Natural killer cell (primary cell): ENCODE data around the gene RSPH6A. TPM values are rescaled to one million over a fixed set of nuclear protein-coding genes. Genes with fewer than 3 reads are reported as not detected.

Experiments
- ATAC-seq, 3 donors: fragments of 150-1000 bp in 2 of 3; fragments of 200-7000 bp in 1 of 3; cut with Tn5 transposase; 1 replicate in 1 of 3; 2 replicates in 2 of 3; pipeline ENCODE4 v1.10.0; 2021; ENCODE audit warnings: mild to moderate bottlenecking in 2 of 3, moderate library complexity in 2 of 3
- DNase-seq, 2 donors: peaks; one replicate each; pipeline versions ENCODE4 v3.0.0 to v3.0.0-alpha.2; 2013 to 2021; ENCODE audit warnings: mixed read lengths in 1 of 2
- H3K27ac ChIP-seq: one replicate; pipeline ENCODE4 v1.5.1; 2013; ENCODE audit warnings: mild to moderate bottlenecking, low read length
- H3K27me3 ChIP-seq: one replicate; pipeline ENCODE4 v1.6.1; 2013; ENCODE audit warnings: low read length; ENCODE audit not compliant: control insufficient read depth, insufficient read depth
- H3K36me3 ChIP-seq: one replicate; pipeline ENCODE4 v1.6.1; 2013; ENCODE audit warnings: low read length; ENCODE audit not compliant: control insufficient read depth, insufficient read depth
- H3K4me1 ChIP-seq: one replicate; pipeline ENCODE4 v1.6.1; 2013; ENCODE audit warnings: low read length; ENCODE audit not compliant: control insufficient read depth, insufficient read depth
- H3K4me3 ChIP-seq: one replicate; pipeline ENCODE4 v1.5.1; 2013; ENCODE audit warnings: low read length
- H3K9me3 ChIP-seq: one replicate; pipeline ENCODE4 v1.6.1; 2013; ENCODE audit warnings: low read length; ENCODE audit not compliant: control insufficient read depth, insufficient read depth
- H3K27ac Mint-ChIP-seq, 2 donors: one replicate each; pipeline ENCODE4 v1.8.0; 2022; ENCODE audit warnings: mild to moderate bottlenecking in 2 of 2, mixed read lengths in 2 of 2, moderate library complexity in 1 of 2
- H3K27me3 Mint-ChIP-seq, 2 donors: one replicate each; pipeline ENCODE4 v1.8.0; 2022; ENCODE audit warnings: low read depth in 2 of 2, mixed read lengths in 2 of 2
- H3K36me3 Mint-ChIP-seq: one replicate; pipeline ENCODE4 v1.8.0; 2022; ENCODE audit warnings: mixed read lengths
- H3K4me1 Mint-ChIP-seq, 2 donors: one replicate each; pipeline ENCODE4 v1.8.0; 2022; ENCODE audit warnings: mixed read lengths in 2 of 2
- H3K4me3 Mint-ChIP-seq: one replicate; pipeline ENCODE4 v1.8.0; 2022; ENCODE audit warnings: mild to moderate bottlenecking, moderate library complexity, mixed read lengths
- H3K9me3 Mint-ChIP-seq, 2 donors: one replicate each; pipeline ENCODE4 v1.8.0; 2022; ENCODE audit warnings: mixed read lengths in 2 of 2
- CTCF ChIP-seq: fragments of 200-600 bp; IDR thresholded peaks from one replicate; pipeline ENCODE4 v1.8.0; 2022; ENCODE audit warnings: antibody characterized with exemption
- WGBS: methylation state at CpG from one replicate; pipeline ENCODE4 v1.1.7; 2013; ENCODE audit warnings: missing lambda C conversion rate; ENCODE audit not compliant: insufficient coverage; 5-methylcytosine and 5-hydroxymethylcytosine counted together
- intact Hi-C: fragments of 100-400 bp; cut with micrococcal nuclease; formaldehyde crosslinking; loops from one replicate; pipeline ENCODE4 v1.14.2; 2022
- total RNA-seq, 4 donors: library from RNA; stranded (reverse); fragments of 120-200 nt in 1 of 4; gene quantifications; one replicate each; pipeline versions ENCODE4 v1.2.3 to v1.2.4, GENCODE V29; 2013 to 2022

Gene RSPH6A
- total RNA-seq, 3 donors from 2014 or later (not counting 1 experiment from before 2014, with no cell fraction given) = 0.18 to 0.63 (median 0.31) TPM

- peaks cover 0 to 11% of the 10 kb centered on the region in 2 donors for H3K4me1 Mint-ChIP-seq
- no peaks in the 10 kb centered on the region for H3K27me3 Mint-ChIP-seq
- H3K4me3 Mint-ChIP-seq = no peak overlapping the region
- peaks cover 9% of the 10 kb centered on the region for H3K36me3 Mint-ChIP-seq
- Histone ChIP-seq H3K36me3 (peaks cover 56% of the 10 kb centered on the region), H3K27ac (no peak overlapping the region), H3K27me3 (no peaks in the 10 kb centered on the region), H3K4me1 (no peaks in the 10 kb centered on the region), H3K4me3 (no peak overlapping the region), H3K9me3 (no peaks in the 10 kb centered on the region)
- ATAC-seq (no peak), DNase-seq (no peak)
- intact Hi-C loops = no loop called here
- WGBS = 99% methylated on average over 10 of the region's 10 CpGs
- no peaks in the 10 kb centered on the region for H3K9me3 Mint-ChIP-seq
- no peak for TF ChIP-seq CTCF
- no peak overlapping the region for H3K27ac Mint-ChIP-seq
These were observed 37.1 kb upstream of the RSPH6A start for GRCh38 chr19:45852145-45852750.

DNA sequence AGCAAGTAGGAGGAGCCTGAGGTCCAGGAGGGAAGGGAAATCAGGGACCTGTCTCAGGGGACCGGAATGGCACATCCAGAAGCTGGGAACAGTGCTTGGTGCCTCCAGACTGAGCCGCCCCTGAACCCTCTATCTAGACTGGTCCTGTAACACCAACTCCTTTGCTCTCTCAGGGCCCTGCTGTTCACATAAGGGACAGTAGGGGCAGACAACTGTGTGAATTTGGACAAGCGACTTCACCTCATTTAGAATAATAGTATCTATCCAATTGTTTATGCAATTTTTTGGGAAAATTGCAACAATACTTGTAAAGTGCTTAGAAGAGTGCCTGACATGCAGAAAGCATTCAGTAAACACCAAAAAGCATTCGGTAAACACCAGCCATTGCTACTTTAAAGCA lies 33.8 kb upstream of the RSPH6A start:
- H3K27ac Mint-ChIP-seq = no peak overlapping the region
- no peak overlapping the region for H3K27ac ChIP-seq
- H3K9me3 ChIP-seq = no peaks in the 10 kb centered on the region
- WGBS = 96% methylated on average over 4 of the region's 4 CpGs
- intact Hi-C loops = no loop called here
- H3K36me3 Mint-ChIP-seq = peaks cover 9% of the 10 kb centered on the region
- H3K4me3 Mint-ChIP-seq = no peak overlapping the region
- no peaks in the 10 kb centered on the region for H3K27me3 ChIP-seq
- no peak overlapping the region for H3K4me3 ChIP-seq
- no peak for DNase-seq
- no peaks in the 10 kb centered on the region for H3K4me1 ChIP-seq
- TF ChIP-seq CTCF = no peak
- H3K9me3 Mint-ChIP-seq = no peaks in the 10 kb centered on the region
- peaks cover 65% of the 10 kb centered on the region for H3K36me3 ChIP-seq
- peaks cover 0 to 16% of the 10 kb centered on the region in 2 donors for H3K4me1 Mint-ChIP-seq
- ATAC-seq = no peak
- no peaks in the 10 kb centered on the region for H3K27me3 Mint-ChIP-seq

- Histone ChIP-seq H3K9me3 (no peaks in the 10 kb centered on the region), H3K4me1 (no peaks in the 10 kb centered on the region), H3K27ac (no peak overlapping the region), H3K4me3 (no peak overlapping the region), H3K36me3 (peaks cover 66% of the 10 kb centered on the region), H3K27me3 (no peaks in the 10 kb centered on the region)
- no peak overlapping the region for H3K27ac Mint-ChIP-seq
- TF ChIP-seq CTCF = no peak
- peaks cover 16% of the 10 kb centered on the region for H3K36me3 Mint-ChIP-seq
- no peak for ATAC-seq
- H3K4me3 Mint-ChIP-seq = no peak overlapping the region
- intact Hi-C loops = no loop called here
- H3K27me3 Mint-ChIP-seq = no peaks in the 10 kb centered on the region
- H3K9me3 Mint-ChIP-seq = no peaks in the 10 kb centered on the region
- no peak for DNase-seq
- peaks cover 0 to 11% of the 10 kb centered on the region in 2 donors for H3K4me1 Mint-ChIP-seq
- 95% methylated on average over 13 of the region's 13 CpGs for WGBS
These were observed 32.6 kb upstream of the RSPH6A start for GRCh38 chr19:45847663-45848062.

DNA sequence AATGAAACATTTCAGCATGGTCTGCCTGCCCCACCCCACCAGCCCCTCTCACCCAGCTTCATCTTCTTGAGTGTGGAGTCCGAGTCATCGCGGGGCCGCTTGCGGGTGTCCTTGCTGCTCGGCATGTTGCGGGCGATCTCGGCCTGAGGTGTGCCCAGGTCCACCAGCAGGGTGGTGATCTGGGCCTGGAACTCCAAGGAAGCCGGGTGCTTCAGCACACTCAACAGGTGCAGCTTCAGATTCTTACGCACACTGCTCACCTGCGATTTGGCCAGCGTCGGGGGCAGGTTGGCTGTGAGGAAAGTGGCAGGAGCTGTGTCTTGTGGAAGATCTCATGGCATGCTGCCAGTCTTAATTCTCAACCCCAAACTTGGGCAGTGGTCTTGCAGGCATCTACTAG lies 27.1 kb upstream of the RSPH6A start:
- ATAC-seq = no peak
- Mint-ChIP-seq H3K36me3 (peaks cover 15% of the 10 kb centered on the region), H3K27ac (no peak overlapping the region), H3K9me3 (no peaks in the 10 kb centered on the region), H3K27me3 (no peaks in the 10 kb centered on the region), H3K4me1 (peaks cover 0 to 5% of the 10 kb centered on the region in 2 donors), H3K4me3 (no peak overlapping the region)
- H3K4me1 ChIP-seq = no peaks in the 10 kb centered on the region
- H3K36me3 ChIP-seq = peaks cover 59% of the 10 kb centered on the region
- no peak for TF ChIP-seq CTCF
- WGBS = 96% methylated on average over 14 of the region's 14 CpGs
- intact Hi-C loops = no loop called here
- H3K9me3 ChIP-seq = no peaks in the 10 kb centered on the region
- no peaks in the 10 kb centered on the region for H3K27me3 ChIP-seq
- H3K4me3 ChIP-seq = no peak overlapping the region
- DNase-seq = no peak
- no peak overlapping the region for H3K27ac ChIP-seq
